H1 (cell line): ENCODE results near the gene MUC4. TPM values are rescaled to one million over a fixed set of nuclear protein-coding genes. Genes with fewer than 3 reads are reported as not detected.

Experiments used
- CTCF ChIA-PET: fragments of 300-600 bp; sonication (Branson Sonifier 250); formaldehyde crosslinking; loops from one replicate; lab custom pipeline; 2021; ENCODE audit not compliant: partially characterized antibody; lab: Charles Lee
- POLR2A ChIA-PET: fragments of 300-600 bp; sonication (Branson Sonifier 250); formaldehyde crosslinking; loops from one replicate; lab custom pipeline; 2021; ENCODE audit warnings: inconsistent platforms; ENCODE audit not compliant: partially characterized antibody; lab: Charles Lee
- DNase-seq, 2 experiments: peaks; one replicate each; pipeline versions ENCODE4 v3.0.0 to v3.0.0-alpha.2; 2010 to 2022; ENCODE audit warnings: low spot score in 2 of 2, low read depth in 1 of 2, mixed read lengths in 1 of 2
- FAIRE-seq: peaks from 2 replicates; lab custom pipeline; 2011; peaks lifted over from hg19 to GRCh38; lab: Jason Lieb, UNC
- H2AFZ ChIP-seq: 2 replicates; pipeline ENCODE4 v1.8.1; 2012; ENCODE audit warnings: low read length, inconsistent platforms
- H2AK5ac ChIP-seq: 2 replicates; pipeline ENCODE4 v1.6.1; 2013; ENCODE audit warnings: low read depth, low read length
- H2BK120ac ChIP-seq: replicated peaks from 2 replicates; pipeline ENCODE3; 2013; ENCODE audit warnings: low read depth, low read length, inconsistent platforms
- H2BK12ac ChIP-seq: 2 replicates; pipeline ENCODE4 v1.6.1; 2013; ENCODE audit warnings: low read depth, low read length
- H2BK15ac ChIP-seq: 2 replicates; pipeline ENCODE4 v1.6.1; 2013; ENCODE audit warnings: low read length
- H2BK20ac ChIP-seq: 2 replicates; pipeline ENCODE4 v1.6.1; 2013; ENCODE audit warnings: low read length
- H2BK5ac ChIP-seq: 2 replicates; pipeline ENCODE4 v1.6.1; 2013; ENCODE audit warnings: low read depth, low read length
- H3K14ac ChIP-seq: 2 replicates; pipeline ENCODE4 v1.6.1; 2013; ENCODE audit warnings: inconsistent platforms; ENCODE audit not compliant: insufficient read length
- H3K18ac ChIP-seq: 2 replicates; pipeline ENCODE4 v1.6.1; 2013; ENCODE audit warnings: low read length; ENCODE audit errors: extremely low read depth
- H3K23ac ChIP-seq: 2 replicates; pipeline ENCODE4 v1.6.1; 2013; ENCODE audit warnings: inconsistent platforms; ENCODE audit not compliant: insufficient read length
- H3K23me2 ChIP-seq: 2 replicates; pipeline ENCODE4 v1.6.1; 2013; ENCODE audit warnings: low read depth, low read length
- H3K27ac ChIP-seq: 2 replicates; pipeline ENCODE4 v1.6.1; 2011; ENCODE audit warnings: low read depth, low read length, inconsistent platforms
- H3K27me3 ChIP-seq, 4 experiments: replicated peaks in 1 of 4; 1 replicate in 1 of 4; 2 replicates in 3 of 4; pipeline versions ENCODE4 v1.6.1 to v1.8.1; 2011 to 2013; ENCODE audit warnings: low read length in 3 of 4, mild to moderate bottlenecking in 3 of 4, inconsistent platforms in 2 of 4, mixed read lengths in 2 of 4, moderate library complexity in 1 of 4; ENCODE audit not compliant: control insufficient read depth in 3 of 4, insufficient read depth in 3 of 4; ENCODE audit errors: extremely low read depth in 1 of 4
- H3K36me3 ChIP-seq, 4 experiments: 2 replicates each; pipeline versions ENCODE4 v1.6.1 to v1.8.1; 2011 to 2013; ENCODE audit warnings: mild to moderate bottlenecking in 4 of 4, low read length in 3 of 4, moderate library complexity in 2 of 4, control low read depth in 1 of 4, inconsistent platforms in 1 of 4; ENCODE audit not compliant: insufficient read depth in 4 of 4, control insufficient read depth in 2 of 4
- H3K4ac ChIP-seq: replicated peaks from 2 replicates; pipeline ENCODE3; 2013; ENCODE audit warnings: low read length, low read depth, mixed read lengths, inconsistent platforms; ENCODE audit not compliant: insufficient read length
- H3K4me1 ChIP-seq, 4 experiments: replicated peaks in 1 of 4; 1 replicate in 1 of 4; 2 replicates in 3 of 4; pipeline versions ENCODE4 v1.6.1 to v1.8.1; 2011 to 2013; ENCODE audit warnings: low read length in 3 of 4, inconsistent platforms in 2 of 4, mixed read lengths in 1 of 4; ENCODE audit not compliant: insufficient read depth in 4 of 4, control insufficient read depth in 3 of 4
- H3K4me2 ChIP-seq, 2 experiments: 2 replicates each; pipeline versions ENCODE4 v1.6.1 to v1.8.1; 2011 to 2013; ENCODE audit warnings: low read depth in 2 of 2, low read length in 2 of 2, control low read depth in 1 of 2, inconsistent platforms in 1 of 2, mild to moderate bottlenecking in 1 of 2; ENCODE audit not compliant: insufficient read depth in 1 of 2
- H3K4me3 ChIP-seq, 4 experiments: fragments of 200-600, 300-600 bp in 1 of 4; sonication (generic), shearing (Covaris generic), sonication (Bioruptor Twin) in 1 of 4; 2 replicates each; pipeline versions ENCODE4 v1.5.1 to v1.8.1; 2011 to 2016; ENCODE audit warnings: low read length in 4 of 4, low read depth in 3 of 4, control low read depth in 2 of 4, inconsistent platforms in 2 of 4, mild to moderate bottlenecking in 2 of 4, mixed read lengths in 1 of 4, moderate library complexity in 1 of 4; ENCODE audit not compliant: insufficient read depth in 2 of 4; ENCODE audit errors: extremely low read depth in 1 of 4
- H3K56ac ChIP-seq: replicated peaks from 2 replicates; pipeline ENCODE3; 2013; ENCODE audit warnings: low read depth, mild to moderate bottlenecking, mixed read lengths, low read length, inconsistent platforms; ENCODE audit not compliant: insufficient read length
- H3K79me1 ChIP-seq: 2 replicates; pipeline ENCODE4 v1.6.1; 2013; ENCODE audit warnings: low read depth, low read length, control low read depth
- H3K79me2 ChIP-seq, 2 experiments: 2 replicates each; pipeline versions ENCODE4 v1.6.1 to v1.8.1; 2012 to 2013; ENCODE audit warnings: low read length in 2 of 2, mild to moderate bottlenecking in 2 of 2, inconsistent platforms in 1 of 2; ENCODE audit not compliant: insufficient read depth in 2 of 2, control insufficient read depth in 1 of 2
- H3K9ac ChIP-seq, 4 experiments: replicated peaks in 1 of 4; 1 replicate in 1 of 4; 2 replicates in 3 of 4; pipeline versions ENCODE4 v1.6.1 to v1.8.1; 2011 to 2013; ENCODE audit warnings: low read depth in 3 of 4, low read length in 3 of 4, control low read depth in 2 of 4, mild to moderate bottlenecking in 2 of 4, moderate library complexity in 2 of 4, inconsistent platforms in 1 of 4; ENCODE audit errors: extremely low read depth in 1 of 4
- H3K9me3 ChIP-seq, 2 experiments: 2 replicates each; pipeline versions ENCODE4 v1.6.1 to v1.8.1; 2012 to 2013; ENCODE audit warnings: mild to moderate bottlenecking in 2 of 2, moderate library complexity in 2 of 2, control low read depth in 1 of 2, inconsistent platforms in 1 of 2, low read depth in 1 of 2, low read length in 1 of 2, mixed read lengths in 1 of 2; ENCODE audit not compliant: insufficient read depth in 2 of 2
- H4K20me1 ChIP-seq, 2 experiments: replicated peaks in 1 of 2; 2 replicates each; pipeline versions ENCODE3 to v1.8.1; 2011 to 2013; ENCODE audit warnings: inconsistent platforms in 2 of 2, low read length in 2 of 2, mild to moderate bottlenecking in 1 of 2; ENCODE audit not compliant: insufficient read depth in 2 of 2, control insufficient read depth in 1 of 2
- H4K5ac ChIP-seq: 2 replicates; pipeline ENCODE4 v1.6.1; 2013; ENCODE audit warnings: low read length, low read depth, mixed read lengths, inconsistent platforms; ENCODE audit not compliant: insufficient read length
- H4K8ac ChIP-seq: 2 replicates; pipeline ENCODE4 v1.8.0; 2013; ENCODE audit warnings: mild to moderate bottlenecking, moderate library complexity, low read length, inconsistent platforms; ENCODE audit not compliant: insufficient read depth; ENCODE audit errors: extremely low read depth
- H4K91ac ChIP-seq: replicated peaks from 2 replicates; pipeline ENCODE3; 2013; ENCODE audit warnings: low read length, mixed read lengths, inconsistent platforms; ENCODE audit not compliant: insufficient read length
- BCL11A ChIP-seq, 2 experiments: IDR thresholded peaks; one replicate each; pipeline ENCODE4 v1.6.1; 2011; ENCODE audit warnings: low read depth in 2 of 2, low read length in 2 of 2, mild to moderate bottlenecking in 2 of 2
- CHD2 ChIP-seq: IDR thresholded peaks from 2 replicates; pipeline ENCODE4 v1.6.1; 2012; ENCODE audit warnings: low read length, improper control_type of control experiment
- CTBP2 ChIP-seq: IDR thresholded peaks from 2 replicates; pipeline ENCODE4 v1.7.0; 2011; ENCODE audit warnings: borderline replicate concordance, mild to moderate bottlenecking, moderate library complexity, mixed read lengths, low read length; ENCODE audit not compliant: insufficient read depth, insufficient read length
- EZH2 ChIP-seq: fragments of 200-600 bp; sonication (generic); IDR thresholded peaks from 2 replicates; pipeline ENCODE4 v1.7.1; 2012; ENCODE audit warnings: low read depth, mild to moderate bottlenecking, moderate library complexity, low read length, inconsistent platforms; ENCODE audit not compliant: severe bottlenecking
- POU5F1 ChIP-seq: IDR thresholded peaks from 2 replicates; pipeline ENCODE4 v1.6.1; 2011; ENCODE audit warnings: low read depth, mild to moderate bottlenecking, low read length, moderate library complexity
- TAF7 ChIP-seq: optimal IDR thresholded peaks from 2 replicates; pipeline ENCODE3; 2011; ENCODE audit warnings: low read depth, mild to moderate bottlenecking, inconsistent platforms, low read length, moderate library complexity, borderline replicate concordance
- WGBS, 2 experiments: shearing (Covaris generic) in 1 of 2; methylation state at CpG; one replicate each; pipeline versions ENCODE4 v1.1.6 to v1.1.7; 2013 to 2015; ENCODE audit warnings: low lambda C conversion rate in 2 of 2, mixed read lengths in 2 of 2, inconsistent platforms in 1 of 2, low coverage in 1 of 2, missing lambda C conversion rate in 1 of 2; ENCODE audit not compliant: insufficient replicate concordance in 2 of 2, insufficient coverage in 1 of 2, insufficient read length in 1 of 2; ENCODE audit errors: extremely low coverage in 1 of 2, missing lambda C conversion rate in 1 of 2; 5-methylcytosine and 5-hydroxymethylcytosine counted together
- polyA plus RNA-seq, 7 experiments: library from polyadenylated mRNA; depleted of rRNA in 3 of 7; stranded (reverse) in 5 of 7; unstranded in 2 of 7; fragments of >200 nt in 5 of 7; fragments of 200-250 nt in 2 of 7; gene quantifications; 1 replicate in 5 of 7; 2 replicates in 1 of 7; 4 replicates in 1 of 7; pipeline versions ENCODE4 v1.2.1 to v1.2.3, GENCODE V29; 2011 to 2013; ENCODE audit warnings: missing spikeins in 2 of 7, mixed read lengths in 2 of 7
- total RNA-seq: library from RNA; stranded (reverse); fragmentation: NEBNext Ultra II Directional; extraction: Animal tissue kit (Norgen Biotek cat#: 25700); gene quantifications from 2 replicates; pipeline ENCODE4 v1.2.1, GENCODE V29; 2021
- TF ChIP-seq, protein P1 (sequence below): IDR thresholded peaks from 2 replicates; pipeline ENCODE4 v1.6.1; 2011; ENCODE audit warnings: low read depth, mild to moderate bottlenecking, low read length; ENCODE audit not compliant: insufficient read depth

MUC4 gene
- total and polyA plus RNA-seq, 2 of the 8 experiments (the other 6 are each of a cell fraction or from before 2014, with no cell fraction given) = 0.89 to 2.0 TPM

DNA sequence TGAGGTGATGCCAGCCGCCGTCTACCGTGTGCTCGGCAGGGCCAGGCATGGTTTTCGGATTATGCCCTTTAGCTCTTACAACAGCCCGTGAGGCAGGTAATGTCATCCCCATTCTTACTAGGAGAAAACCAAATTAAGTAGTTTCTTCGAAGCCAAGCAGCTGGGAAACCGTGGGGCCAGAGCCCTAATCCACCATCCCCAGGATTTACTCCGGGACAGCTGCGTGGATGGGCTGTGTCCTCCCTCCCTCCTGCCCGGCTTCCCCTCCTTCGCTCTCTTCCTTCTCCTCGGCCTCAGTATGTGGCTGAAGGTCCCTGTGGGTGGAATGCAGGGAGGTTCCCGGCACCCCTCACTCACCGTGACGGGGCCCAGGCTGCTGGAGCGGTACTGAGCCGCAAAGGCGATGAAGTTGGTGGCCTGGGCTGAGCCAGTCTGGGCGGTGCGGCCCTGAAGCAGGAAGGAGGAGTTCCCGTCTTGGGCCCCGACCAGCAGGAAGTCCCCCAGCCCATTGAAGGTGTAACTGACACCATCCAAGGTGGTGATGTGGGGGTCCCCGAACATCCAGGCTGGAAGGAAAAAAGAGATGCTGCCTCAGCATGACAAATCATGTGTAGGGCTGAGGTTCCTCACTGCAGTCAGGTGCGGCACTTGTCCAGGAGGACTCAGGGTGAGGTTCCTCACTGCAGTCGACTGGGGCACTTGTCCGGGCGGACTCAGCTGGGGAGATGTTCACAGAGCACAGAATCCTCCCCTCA lies 48.5 kb downstream of the MUC4 start:
- Histone ChIP-seq H3K56ac (no peak overlapping the region), H2BK15ac (no peak overlapping the region), H2AK5ac (no peak overlapping the region), H3K18ac (no peak overlapping the region), H3K23ac (no peak overlapping the region), H3K79me2 (no peaks in the 10 kb centered on the region), H3K27ac (no peak overlapping the region), H4K5ac (no peak overlapping the region), H3K79me1 (no peaks in the 10 kb centered on the region), H4K8ac (peak overlapping the region; percentile 28; the same call in 1 of the 2 replicates), H3K27me3 (no peaks in the 10 kb centered on the region; a peak in 3 of 7 replicates), H3K4ac (no peak overlapping the region), H3K4me3 (no peak overlapping the region), H2AFZ (no peak overlapping the region), H2BK12ac (no peak overlapping the region), H3K23me2 (peaks cover 7% of the 10 kb centered on the region; the same call in 1 of the 2 replicates), H2BK20ac (no peak overlapping the region), H3K4me1 (no peaks in the 10 kb centered on the region), H4K20me1 (no peaks in the 10 kb centered on the region), H4K91ac (no peak overlapping the region), H3K14ac (no peak overlapping the region), H3K9ac (no peak overlapping the region), H3K9me3 (no peaks in the 10 kb centered on the region; a peak in 1 of 4 replicates), H2BK5ac (peak overlapping the region; percentile 60; the same call in 1 of the 2 replicates), H3K36me3 (no peaks in the 10 kb centered on the region), H2BK120ac (no peak overlapping the region), H3K4me2 (no peak overlapping the region)
- ChIA-PET POLR2A (interaction anchor here (1.1 kb wide), 1 partner anchor 236 kb away, joined by 3 read pairs; no protein-coding TSS in a partner anchor), CTCF (interaction anchor here (1.1 to 5.8 kb wide), 5 partner anchors 11 to 96 kb away, joined by 3 to 33 read pairs (median 4); no protein-coding TSS in a partner anchor)
- DNase-seq (no peak), FAIRE-seq (no peak)
- WGBS, 2 experiments = 89% methylated on average over 24 of the region's 28 CpGs; no CpG with 5 or more reads in 1 of the 2 experiments
- no peak for TF ChIP-seq POU5F1
- no peak for TF ChIP-seq CHD2
- TF ChIP-seq BCL11A (IDR thresholded peaks at IDR 0.05; ENCODE audit: low read depth in 2 of 2, low read length in 2 of 2) = no peak
- TF ChIP-seq, protein P1, sequence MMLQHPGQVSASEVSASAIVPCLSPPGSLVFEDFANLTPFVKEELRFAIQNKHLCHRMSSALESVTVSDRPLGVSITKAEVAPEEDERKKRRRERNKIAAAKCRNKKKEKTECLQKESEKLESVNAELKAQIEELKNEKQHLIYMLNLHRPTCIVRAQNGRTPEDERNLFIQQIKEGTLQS = no peak
- TF ChIP-seq CTBP2 = no peak
- TF ChIP-seq TAF7 = no peak
- TF ChIP-seq EZH2 = no peak
